Measurements from ENCODE around the gene MYRFL.

Gene MYRFL

DNA sequence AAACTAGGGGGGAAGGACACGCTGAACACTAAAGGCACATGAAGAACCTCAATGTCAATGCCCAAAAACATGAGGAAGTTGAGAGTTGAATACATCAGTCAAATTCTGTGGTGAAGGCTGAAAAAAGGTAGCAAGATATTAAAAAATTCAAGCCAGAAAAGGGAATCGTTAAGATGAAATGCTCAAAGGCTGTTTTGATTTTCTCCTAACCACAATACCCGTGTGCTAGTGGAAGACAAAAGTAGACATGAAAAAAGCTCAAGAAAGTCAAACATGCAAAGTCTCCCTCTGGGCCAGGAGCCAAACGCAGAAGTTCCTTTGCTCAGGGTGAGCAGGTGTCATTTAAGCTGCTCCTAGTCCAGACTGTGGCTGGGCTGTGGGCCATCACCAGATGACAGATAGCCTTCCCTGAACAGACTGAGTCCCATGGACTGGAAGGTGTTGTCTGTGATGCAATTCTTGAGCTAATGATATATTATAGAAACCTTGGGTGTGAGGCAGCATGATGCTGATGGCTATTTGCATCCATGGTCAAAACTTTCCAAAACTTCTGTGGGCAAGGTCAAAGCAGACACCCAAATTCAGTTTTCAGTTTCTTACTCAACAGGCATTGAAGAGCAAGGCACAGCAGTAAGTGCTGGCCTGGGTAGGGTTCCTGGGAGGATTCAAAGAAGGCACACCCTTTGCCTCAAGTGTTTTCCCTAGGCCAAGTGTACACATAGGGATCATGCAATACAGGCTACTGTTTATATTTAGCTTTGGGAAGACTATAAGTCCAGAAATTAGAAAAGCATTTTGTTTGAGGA, 81.6 kb downstream of the MYRFL start:
- WGBS (ENCODE audit: extremely low coverage, insufficient coverage, insufficient read length): no CpG with 5 or more reads among the region's 4 CpGs
- Histone ChIP-seq H4K12ac (ENCODE audit: low read depth, low read length) (no peak overlapping the region), H3K36me3 (ENCODE audit: control insufficient read depth in 1 of 2, insufficient read depth in 2 of 2, low read length in 2 of 2) (no peaks in the 10 kb centered on the region), H4K8ac (ENCODE audit: low read depth, low read length) (no peak overlapping the region), H2BK12ac (ENCODE audit: low read length) (no peak overlapping the region), H3K27ac (ENCODE audit: low read depth, low read length) (no peak overlapping the region), H3K4me1 (ENCODE audit: control insufficient read depth in 1 of 2, insufficient read depth in 2 of 2, low read length in 2 of 2) (peaks cover 5 to 6% of the 10 kb centered on the region in 2 experiments), H2BK120ac (ENCODE audit: insufficient read depth, low read length, poor library complexity) (no peak overlapping the region), H2BK5ac (ENCODE audit: low read depth, low read length, poor library complexity) (no peak overlapping the region), H3K14ac (ENCODE audit: low read length) (no peak overlapping the region), H3K4me2 (ENCODE audit: low read length) (no peak overlapping the region), H4K91ac (ENCODE audit: low read depth, low read length) (no peak overlapping the region), H3K27me3 (ENCODE audit: insufficient read depth, low read length) (no peaks in the 10 kb centered on the region), H3K79me1 (ENCODE audit: low read length) (peaks cover 4% of the 10 kb centered on the region), H3K79me2 (ENCODE audit: control insufficient read depth, insufficient read depth, low read length, poor library complexity) (no peaks in the 10 kb centered on the region), H3K4me3 (ENCODE audit: low read depth, low read length) (no peak overlapping the region), H3K4ac (ENCODE audit: low read depth, low read length) (no peak overlapping the region), H3K23ac (ENCODE audit: low read length) (no peak overlapping the region), H2AFZ (ENCODE audit: insufficient read depth, low read length, poor library complexity) (no peak overlapping the region), H3K18ac (ENCODE audit: low read length) (no peak overlapping the region), H2AK5ac (ENCODE audit: low read length) (no peak overlapping the region), H3K9me3 (ENCODE audit: insufficient read depth, low read depth, low read length) (no peaks in the 10 kb centered on the region), H3K9ac (ENCODE audit: low read length) (no peak overlapping the region)
- DNase-seq: no peak

DNA sequence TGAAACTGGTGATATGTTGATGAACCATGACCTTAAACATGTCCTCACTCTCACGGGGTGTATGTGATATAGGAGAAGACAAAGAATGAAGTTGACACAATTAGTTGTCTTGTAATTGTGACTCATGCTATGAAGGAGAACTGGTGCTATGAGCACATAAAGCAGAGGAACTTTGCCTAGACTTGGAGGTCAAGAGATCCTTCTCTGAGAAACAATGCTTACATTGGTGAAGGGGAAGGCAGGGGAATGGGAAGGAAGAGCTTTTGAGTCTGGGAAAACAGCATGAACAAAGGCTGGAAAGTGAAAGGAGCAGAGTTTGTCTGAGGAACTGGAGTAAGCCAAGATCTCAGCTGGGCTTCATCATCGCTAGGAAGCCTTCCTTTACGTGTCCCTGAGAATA, 83.2 kb downstream of the MYRFL start:
- Histone ChIP-seq H3K79me1 (ENCODE audit: low read length) (peaks cover 4% of the 10 kb centered on the region), H4K8ac (ENCODE audit: low read depth, low read length) (no peak overlapping the region), H3K4me1 (ENCODE audit: control insufficient read depth in 1 of 2, insufficient read depth in 2 of 2, low read length in 2 of 2) (peaks cover 5 to 6% of the 10 kb centered on the region in 2 experiments), H3K4me2 (ENCODE audit: low read length) (no peak overlapping the region), H3K4ac (ENCODE audit: low read depth, low read length) (no peak overlapping the region), H2BK12ac (ENCODE audit: low read length) (no peak overlapping the region), H3K23ac (ENCODE audit: low read length) (no peak overlapping the region), H3K9ac (ENCODE audit: low read length) (no peak overlapping the region), H4K12ac (ENCODE audit: low read depth, low read length) (no peak overlapping the region), H2BK5ac (ENCODE audit: low read depth, low read length, poor library complexity) (no peak overlapping the region), H3K36me3 (ENCODE audit: control insufficient read depth in 1 of 2, insufficient read depth in 2 of 2, low read length in 2 of 2) (no peaks in the 10 kb centered on the region), H4K91ac (ENCODE audit: low read depth, low read length) (no peak overlapping the region), H3K27ac (ENCODE audit: low read depth, low read length) (no peak overlapping the region), H3K27me3 (ENCODE audit: insufficient read depth, low read length) (no peaks in the 10 kb centered on the region), H2AFZ (ENCODE audit: insufficient read depth, low read length, poor library complexity) (no peak overlapping the region), H3K4me3 (ENCODE audit: low read depth, low read length) (no peak overlapping the region), H2AK5ac (ENCODE audit: low read length) (no peak overlapping the region), H3K18ac (ENCODE audit: low read length) (no peak overlapping the region), H3K9me3 (ENCODE audit: insufficient read depth, low read depth, low read length) (no peaks in the 10 kb centered on the region), H2BK120ac (ENCODE audit: insufficient read depth, low read length, poor library complexity) (no peak overlapping the region), H3K14ac (ENCODE audit: low read length) (no peak overlapping the region), H3K79me2 (ENCODE audit: control insufficient read depth, insufficient read depth, low read length, poor library complexity) (no peaks in the 10 kb centered on the region)
- no CpG with 5 or more reads among the region's 3 CpGs for WGBS (ENCODE audit: extremely low coverage, insufficient coverage, insufficient read length)
- DNase-seq: no peak

DNA sequence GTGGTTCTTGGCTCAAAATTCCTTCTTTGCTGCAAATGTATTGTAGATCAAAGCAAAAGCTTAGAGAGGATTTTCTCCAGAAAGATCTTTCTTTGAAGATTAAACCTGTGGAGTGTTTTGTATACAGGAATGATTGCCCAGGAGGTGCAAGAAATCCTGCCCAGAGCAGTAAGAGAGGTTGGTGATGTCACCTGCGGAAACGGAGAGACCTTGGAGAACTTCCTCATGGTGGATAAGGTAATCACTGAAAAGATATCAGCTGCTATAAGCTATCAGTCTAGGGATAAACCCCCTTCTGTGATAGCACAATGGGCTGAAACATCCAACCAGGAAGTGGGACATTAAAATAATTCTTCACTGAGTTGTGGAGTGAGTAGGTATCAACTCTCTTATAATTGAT, 85.7 kb downstream of the MYRFL start:
- Histone ChIP-seq H2BK5ac (ENCODE audit: low read depth, low read length, poor library complexity) (no peak overlapping the region), H3K27ac (ENCODE audit: low read depth, low read length) (no peak overlapping the region), H3K4me2 (ENCODE audit: low read length) (no peak overlapping the region), H3K36me3 (ENCODE audit: control insufficient read depth in 1 of 2, insufficient read depth in 2 of 2, low read length in 2 of 2) (peaks cover 0 to 1% of the 10 kb centered on the region in 2 experiments), H3K23ac (ENCODE audit: low read length) (no peak overlapping the region), H3K9me3 (ENCODE audit: insufficient read depth, low read depth, low read length) (no peaks in the 10 kb centered on the region), H3K18ac (ENCODE audit: low read length) (no peak overlapping the region), H2AK5ac (ENCODE audit: low read length) (no peak overlapping the region), H3K4me1 (ENCODE audit: control insufficient read depth in 1 of 2, insufficient read depth in 2 of 2, low read length in 2 of 2) (no peaks in the 10 kb centered on the region), H3K9ac (ENCODE audit: low read length) (no peak overlapping the region), H3K27me3 (ENCODE audit: insufficient read depth, low read length) (no peaks in the 10 kb centered on the region), H2BK120ac (ENCODE audit: insufficient read depth, low read length, poor library complexity) (no peak overlapping the region), H2AFZ (ENCODE audit: insufficient read depth, low read length, poor library complexity) (no peak overlapping the region), H3K79me1 (ENCODE audit: low read length) (no peaks in the 10 kb centered on the region), H4K12ac (ENCODE audit: low read depth, low read length) (no peak overlapping the region), H2BK12ac (ENCODE audit: low read length) (no peak overlapping the region), H3K79me2 (ENCODE audit: control insufficient read depth, insufficient read depth, low read length, poor library complexity) (no peaks in the 10 kb centered on the region), H3K14ac (ENCODE audit: low read length) (no peak overlapping the region), H4K91ac (ENCODE audit: low read depth, low read length) (no peak overlapping the region), H3K4me3 (ENCODE audit: low read depth, low read length) (no peak overlapping the region), H3K4ac (ENCODE audit: low read depth, low read length) (no peak overlapping the region), H4K8ac (ENCODE audit: low read depth, low read length) (no peak overlapping the region)
- WGBS (ENCODE audit: extremely low coverage, insufficient coverage, insufficient read length): no CpG with 5 or more reads among the region's 2 CpGs
- no peak for DNase-seq

- Histone ChIP-seq H3K9me3 (ENCODE audit: insufficient read depth, low read depth, low read length) (no peaks in the 10 kb centered on the region), H3K27ac (ENCODE audit: low read depth, low read length) (no peak overlapping the region), H3K4me2 (ENCODE audit: low read length) (no peak overlapping the region)
Observed at GRCh38 chr12:69913526-69913925, 88.5 kb downstream of the MYRFL start.

More at GRCh38 chr12:69913526-69913925, 88.5 kb downstream of the MYRFL start:
- no peak overlapping the region for H2AK5ac ChIP-seq (ENCODE audit: low read length)
- H2BK120ac ChIP-seq (ENCODE audit: insufficient read depth, low read length, poor library complexity): no peak overlapping the region
- H3K79me2 ChIP-seq (ENCODE audit: control insufficient read depth, insufficient read depth, low read length, poor library complexity): no peaks in the 10 kb centered on the region
- no peak overlapping the region for H3K4ac ChIP-seq (ENCODE audit: low read depth, low read length)
- no peak overlapping the region for H4K8ac ChIP-seq (ENCODE audit: low read depth, low read length)
- no CpG with 5 or more reads among the region's 3 CpGs for WGBS (ENCODE audit: extremely low coverage, insufficient coverage, insufficient read length)
- no peaks in the 10 kb centered on the region for H3K27me3 ChIP-seq (ENCODE audit: insufficient read depth, low read length)
- H2BK5ac ChIP-seq (ENCODE audit: low read depth, low read length, poor library complexity): no peak overlapping the region
- H3K23ac ChIP-seq (ENCODE audit: low read length): no peak overlapping the region
- peaks cover 0 to 1% of the 10 kb centered on the region in 2 experiments for H3K36me3 ChIP-seq (ENCODE audit: control insufficient read depth in 1 of 2, insufficient read depth in 2 of 2, low read length in 2 of 2)
- H2BK12ac ChIP-seq (ENCODE audit: low read length): no peak overlapping the region
- H3K4me3 ChIP-seq (ENCODE audit: low read depth, low read length): no peak overlapping the region
- H3K14ac ChIP-seq (ENCODE audit: low read length): no peak overlapping the region
- H2AFZ ChIP-seq (ENCODE audit: insufficient read depth, low read length, poor library complexity): no peak overlapping the region
- H3K18ac ChIP-seq (ENCODE audit: low read length): no peak overlapping the region
- no peak overlapping the region for H3K9ac ChIP-seq (ENCODE audit: low read length)
- H4K91ac ChIP-seq (ENCODE audit: low read depth, low read length): no peak overlapping the region
- no peak overlapping the region for H4K12ac ChIP-seq (ENCODE audit: low read depth, low read length)
- H3K79me1 ChIP-seq (ENCODE audit: low read length): no peaks in the 10 kb centered on the region
- DNase-seq: no peak
- H3K4me1 ChIP-seq (ENCODE audit: control insufficient read depth in 1 of 2, insufficient read depth in 2 of 2, low read length in 2 of 2): no peaks in the 10 kb centered on the region

Data from trophoblast cell (in vitro differentiated cells and primary cell).